ENCODE results near the gene HOXD3.

Gene HOXD3

DNA sequence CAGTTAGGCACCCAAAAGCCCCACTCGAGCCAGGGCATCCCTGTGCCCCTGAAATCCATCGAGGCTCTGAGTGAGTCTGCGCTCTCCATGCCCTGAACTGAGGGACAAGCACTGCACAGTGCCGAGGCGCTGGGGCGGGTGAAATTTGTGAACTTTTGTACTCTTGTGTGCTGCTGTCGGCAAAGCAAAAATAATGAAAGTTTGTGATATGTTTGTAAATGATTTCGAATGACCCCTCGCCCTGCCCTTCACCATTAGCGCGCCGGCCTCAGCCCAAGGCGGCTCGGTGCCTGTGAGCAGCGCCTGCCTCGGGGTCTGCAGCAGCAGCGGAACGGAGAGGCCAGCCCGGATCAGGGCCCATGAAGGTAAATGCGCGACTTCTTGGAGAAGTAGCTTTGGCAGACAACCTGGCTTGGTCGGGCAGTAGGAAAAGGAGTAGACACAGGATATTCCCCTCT, 7.6 kb upstream of the HOXD3 start:
- no peak for DNase-seq (ENCODE audit: low spot score)

DNA sequence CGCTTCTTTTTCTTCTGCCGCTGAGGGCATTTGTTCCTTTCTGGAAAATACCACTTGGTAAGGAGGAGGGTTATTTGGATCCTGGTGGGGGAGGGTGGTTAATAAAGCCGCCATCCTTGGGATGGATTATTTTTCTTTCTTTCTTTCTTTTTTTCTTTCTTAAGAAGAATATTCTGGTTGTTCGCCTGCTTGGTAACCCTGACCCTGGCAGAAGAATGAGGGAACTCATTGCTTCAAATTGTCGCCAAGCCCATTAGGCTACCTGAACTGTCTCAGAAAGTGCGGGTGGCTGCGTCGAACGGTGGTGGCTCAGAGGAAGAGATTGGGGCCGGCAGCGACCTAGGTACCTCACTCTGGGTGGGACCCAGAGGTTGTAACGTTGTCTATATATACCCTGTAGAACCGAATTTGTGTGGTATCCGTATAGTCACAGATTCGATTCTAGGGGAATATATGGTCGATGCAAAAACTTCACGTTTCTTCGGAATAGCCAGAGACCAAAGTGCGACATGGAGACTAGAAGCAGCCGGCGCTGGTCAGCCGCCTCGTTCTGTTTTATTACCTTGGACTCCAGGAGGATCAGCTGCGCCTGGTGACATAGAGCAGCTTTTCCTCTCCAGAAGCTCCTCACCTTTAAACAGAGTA, 7.0 kb upstream of the HOXD3 start:
- DNase-seq (ENCODE audit: low spot score): no peak

DNA sequence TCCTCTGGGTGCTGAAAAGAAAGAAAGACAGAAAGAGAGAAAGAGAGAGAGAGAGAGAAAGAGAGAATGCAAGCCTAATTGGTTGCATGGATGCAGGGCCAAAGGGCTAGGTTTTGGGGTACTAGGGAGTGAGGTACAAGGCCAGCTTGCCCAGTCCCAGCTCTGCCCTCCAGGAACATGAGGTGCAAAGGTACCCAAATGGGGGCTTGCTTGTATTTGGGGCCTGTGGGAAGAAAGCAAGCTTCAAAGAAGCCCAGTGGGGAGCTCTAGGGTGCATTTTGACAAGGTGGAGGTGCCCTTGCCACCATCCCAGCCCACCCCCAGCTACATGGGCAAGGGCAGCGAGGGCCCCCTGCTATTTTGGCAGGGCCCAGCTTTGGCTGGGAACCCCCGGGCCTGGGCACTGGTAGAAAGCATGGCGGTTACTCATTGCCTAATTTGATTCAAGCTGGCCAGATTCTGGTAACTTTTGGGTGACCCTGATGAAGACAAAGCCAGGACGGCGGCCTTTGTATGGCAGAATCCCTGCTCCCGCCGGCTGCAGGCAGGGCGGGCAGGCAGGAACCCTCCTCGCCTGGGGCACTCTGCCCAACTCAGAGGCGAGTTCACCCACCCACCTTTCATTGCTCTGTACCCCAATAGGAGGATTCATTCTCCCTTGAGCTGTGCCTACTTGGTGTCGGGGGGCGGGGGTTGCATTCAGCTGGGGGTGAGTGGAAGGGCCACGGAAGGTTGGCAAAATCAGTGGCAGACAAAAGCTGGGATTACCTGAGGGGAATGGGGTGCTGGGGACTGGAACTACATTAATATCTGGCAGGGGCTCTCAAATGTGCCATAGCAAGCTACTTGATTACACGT, 6.3 kb upstream of the HOXD3 start:
- DNase-seq (ENCODE audit: low spot score): no peak

DNA sequence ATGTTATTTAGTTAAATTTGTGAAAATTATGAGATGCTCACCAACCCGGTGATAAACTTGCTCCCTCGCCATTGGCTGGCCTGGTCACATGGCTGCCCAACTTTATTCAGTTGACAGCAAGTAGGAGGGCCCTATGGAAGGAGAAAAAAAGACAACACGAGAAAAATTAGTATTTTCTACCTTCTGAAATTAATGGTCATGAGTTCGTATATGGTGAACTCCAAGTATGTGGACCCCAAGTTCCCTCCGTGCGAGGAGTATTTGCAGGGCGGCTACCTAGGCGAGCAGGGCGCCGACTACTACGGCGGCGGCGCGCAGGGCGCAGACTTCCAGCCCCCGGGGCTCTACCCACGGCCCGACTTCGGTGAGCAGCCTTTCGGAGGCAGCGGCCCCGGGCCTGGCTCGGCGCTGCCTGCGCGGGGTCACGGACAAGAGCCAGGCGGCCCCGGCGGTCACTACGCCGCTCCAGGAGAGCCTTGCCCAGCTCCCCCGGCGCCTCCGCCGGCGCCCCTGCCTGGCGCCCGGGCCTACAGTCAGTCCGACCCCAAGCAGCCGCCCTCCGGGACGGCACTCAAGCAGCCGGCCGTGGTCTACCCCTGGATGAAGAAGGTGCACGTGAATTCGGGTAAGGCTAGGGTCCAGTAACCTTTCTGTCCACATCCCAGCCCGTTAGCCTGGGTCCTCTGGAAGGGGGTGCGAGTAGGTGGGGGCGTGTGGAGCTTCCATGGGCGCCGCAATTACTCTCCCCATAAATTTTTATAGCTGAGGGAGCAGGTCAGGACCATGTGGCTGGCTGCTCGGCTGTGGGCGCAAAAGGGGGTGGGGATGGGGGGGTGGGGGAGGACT, 5.4 kb upstream of the HOXD3 start, which contains the start of gene HOXD4:
Gene HOXD4 (plus strand): TSS at position 109 of the 846 bp plus-strand sequence. CDS start 84 bp downstream, at position 193.
- no peak for DNase-seq (ENCODE audit: low spot score)

DNA sequence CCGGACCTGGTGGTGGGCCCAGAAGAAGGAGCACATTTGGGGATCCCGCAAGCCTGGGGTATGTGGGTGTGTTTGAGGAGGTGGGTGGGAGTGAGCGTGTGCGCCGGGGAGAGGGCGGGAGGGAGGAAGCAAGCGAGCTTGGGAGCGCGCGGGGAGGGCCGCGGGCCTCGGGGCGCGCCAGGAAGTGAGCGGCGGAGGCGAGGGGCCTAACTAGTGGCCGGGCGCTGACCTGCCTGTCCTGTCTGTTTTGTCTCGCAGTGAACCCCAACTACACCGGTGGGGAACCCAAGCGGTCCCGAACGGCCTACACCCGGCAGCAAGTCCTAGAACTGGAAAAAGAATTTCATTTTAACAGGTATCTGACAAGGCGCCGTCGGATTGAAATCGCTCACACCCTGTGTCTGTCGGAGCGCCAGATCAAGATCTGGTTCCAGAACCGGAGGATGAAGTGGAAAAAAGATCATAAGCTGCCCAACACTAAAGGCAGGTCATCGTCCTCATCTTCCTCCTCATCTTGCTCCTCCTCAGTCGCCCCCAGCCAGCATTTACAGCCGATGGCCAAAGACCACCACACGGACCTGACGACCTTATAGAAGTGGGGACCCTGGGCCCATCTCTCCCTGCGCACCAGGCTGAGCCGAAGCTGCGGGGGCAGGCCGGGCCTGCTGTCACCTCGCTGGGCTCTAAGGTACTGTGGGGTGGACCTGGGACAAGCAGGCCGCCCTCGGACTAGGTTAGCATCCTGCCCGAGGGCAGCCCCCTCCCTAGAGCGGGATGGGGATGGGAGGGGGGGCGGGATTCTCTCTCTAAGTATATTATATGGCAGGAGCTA, 4.5 kb upstream of the HOXD3 start:
- no peak for DNase-seq (ENCODE audit: low spot score)

DNA sequence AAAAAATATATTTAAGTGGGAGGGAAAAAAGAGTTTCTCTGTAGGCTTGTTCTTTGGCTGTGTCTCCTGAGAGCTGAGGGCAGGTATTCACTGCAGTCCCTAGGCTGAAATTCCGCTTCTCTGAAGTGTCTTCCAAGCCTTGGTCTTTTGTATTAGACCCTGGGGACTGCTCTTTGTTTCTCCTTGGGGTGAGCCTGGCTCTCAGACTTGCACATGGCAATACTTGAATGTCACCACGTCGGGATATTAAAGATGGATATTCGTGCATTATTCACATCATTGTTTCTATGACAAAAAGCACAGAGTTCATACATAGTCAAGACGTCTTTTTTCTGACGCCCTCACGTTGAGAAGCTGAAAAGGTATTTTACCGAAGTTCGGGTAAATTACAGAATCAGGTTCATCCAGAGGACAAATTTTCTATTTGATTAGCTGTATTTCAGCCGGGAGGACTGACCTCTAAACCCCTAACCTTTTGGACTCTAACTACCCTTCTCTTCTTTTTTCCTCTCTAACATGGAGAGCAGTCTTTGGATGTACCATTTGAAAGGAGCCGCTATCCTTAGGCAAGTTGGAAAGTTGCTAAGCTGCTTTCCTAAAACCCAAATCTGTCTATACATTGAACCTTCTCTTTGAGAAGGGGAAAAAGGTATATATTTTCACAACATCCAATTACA, 2.4 kb upstream of the HOXD3 start:
- DNase-seq (ENCODE audit: low spot score): no peak

DNA sequence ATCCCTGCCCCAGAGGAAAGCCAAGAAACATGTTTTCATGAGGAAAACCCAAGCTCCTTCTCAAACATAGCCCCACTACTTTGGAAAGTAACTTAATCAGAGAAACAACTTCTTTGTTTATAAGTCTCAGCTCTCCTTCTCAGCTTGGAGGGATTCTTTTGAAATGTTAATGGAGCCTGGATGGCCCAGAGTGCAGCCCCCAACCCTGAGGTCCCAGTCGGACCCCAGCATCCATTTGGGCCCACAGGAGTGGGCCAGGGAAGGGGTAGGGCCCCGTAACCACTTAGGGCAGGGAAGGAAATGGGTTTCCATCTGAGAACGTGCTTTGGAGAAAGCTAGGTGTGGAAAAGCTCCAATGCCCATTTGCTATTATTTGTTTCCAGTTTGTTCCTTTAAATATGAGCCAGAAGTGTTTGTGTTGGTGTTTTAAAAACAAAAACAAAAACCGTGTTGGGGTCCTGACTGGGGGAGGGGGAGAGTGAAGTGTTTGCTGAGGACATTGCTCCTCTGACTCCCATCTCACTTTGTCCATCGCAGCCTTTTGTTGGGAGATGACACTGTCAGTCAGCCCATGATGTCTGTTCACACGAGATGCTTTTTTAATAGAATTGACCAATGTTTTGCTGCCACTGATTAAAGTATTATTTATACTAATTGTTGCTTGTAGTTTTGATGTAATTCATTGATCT, 1.6 kb upstream of the HOXD3 start:
- no peak for DNase-seq (ENCODE audit: low spot score)

DNA sequence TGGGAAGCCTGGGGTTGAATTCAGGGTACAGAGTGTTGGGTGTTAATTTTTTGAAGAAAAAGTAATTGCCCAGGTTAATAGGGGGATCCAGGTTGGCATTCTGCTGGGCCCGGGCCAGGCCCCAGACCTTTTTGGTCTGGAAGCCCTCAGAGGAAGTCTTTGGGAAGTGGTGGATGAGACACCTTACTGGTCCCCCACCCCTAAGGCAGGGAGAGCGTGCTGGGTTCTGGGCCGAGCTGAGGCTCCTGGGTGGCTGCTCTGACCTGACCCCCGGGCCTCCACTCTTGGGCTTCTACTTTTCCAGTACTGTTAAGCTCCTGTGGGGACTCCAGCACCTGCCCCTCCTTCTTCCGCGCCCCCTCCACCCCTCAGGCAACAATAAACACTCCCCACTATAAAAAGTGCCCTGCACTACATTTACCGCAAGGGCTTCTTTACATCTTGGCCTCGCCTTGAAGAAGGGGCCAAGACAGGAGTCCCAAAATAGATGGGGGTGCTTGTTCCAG, 753 bp upstream of the HOXD3 start:
- DNase-seq (ENCODE audit: low spot score): no peak

DNA sequence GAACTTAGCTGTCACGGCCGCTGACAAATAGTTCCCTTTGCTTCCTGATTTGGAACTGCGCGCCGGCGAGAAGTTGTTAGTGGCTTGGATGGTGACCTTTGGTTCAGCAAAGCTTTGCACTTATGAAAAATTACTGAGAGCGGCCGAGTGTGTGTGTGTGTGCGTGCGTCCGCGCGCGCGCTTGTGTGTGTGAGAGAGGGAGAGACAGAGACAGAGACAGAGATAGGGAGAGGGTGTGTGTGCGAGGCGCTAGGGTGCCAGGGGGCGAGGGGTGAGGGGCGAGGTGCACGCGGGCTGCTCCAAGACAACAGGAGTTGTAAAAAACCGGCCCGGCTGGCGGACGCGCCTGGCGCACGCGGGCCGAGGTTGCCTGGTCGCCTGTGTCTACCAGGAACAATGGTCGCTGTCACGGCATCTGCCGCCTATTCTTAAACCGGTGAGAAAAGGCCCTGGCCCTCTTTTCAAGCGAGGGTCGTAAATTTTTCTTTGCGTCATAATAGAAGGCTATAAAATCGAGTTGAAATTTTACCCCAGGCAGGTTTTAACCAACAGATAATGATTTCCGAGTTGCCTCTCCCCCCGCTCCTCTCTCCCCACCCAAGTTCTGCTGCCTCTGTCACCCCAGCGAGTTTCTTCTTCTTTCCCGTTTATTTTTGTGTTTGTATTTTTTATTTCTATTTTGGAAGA, 535 bp downstream of the HOXD3 start:
- DNase-seq (ENCODE audit: low spot score): no peak

DNA sequence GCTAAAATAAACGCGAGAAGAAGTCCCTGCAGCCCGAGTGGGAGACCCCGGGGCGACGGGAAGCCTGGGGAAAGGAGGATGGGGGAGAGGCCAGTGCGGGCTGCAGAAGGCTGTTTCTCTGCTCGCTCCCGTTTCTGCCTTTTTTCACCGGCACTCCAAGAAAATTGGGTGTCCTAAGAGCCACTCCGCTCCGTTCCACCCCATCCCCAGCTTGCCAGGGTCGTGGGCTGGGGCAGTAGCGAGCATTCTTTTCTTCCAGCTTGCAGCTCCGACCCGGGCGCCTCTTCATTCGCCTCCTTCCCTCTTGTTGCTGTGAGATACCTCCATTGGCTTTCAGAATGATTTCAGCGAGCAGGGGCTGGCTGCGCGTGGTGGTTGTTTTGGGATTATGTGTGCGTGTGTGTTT, 1.1 kb downstream of the HOXD3 start:
- DNase-seq (ENCODE audit: low spot score): no peak

DNA sequence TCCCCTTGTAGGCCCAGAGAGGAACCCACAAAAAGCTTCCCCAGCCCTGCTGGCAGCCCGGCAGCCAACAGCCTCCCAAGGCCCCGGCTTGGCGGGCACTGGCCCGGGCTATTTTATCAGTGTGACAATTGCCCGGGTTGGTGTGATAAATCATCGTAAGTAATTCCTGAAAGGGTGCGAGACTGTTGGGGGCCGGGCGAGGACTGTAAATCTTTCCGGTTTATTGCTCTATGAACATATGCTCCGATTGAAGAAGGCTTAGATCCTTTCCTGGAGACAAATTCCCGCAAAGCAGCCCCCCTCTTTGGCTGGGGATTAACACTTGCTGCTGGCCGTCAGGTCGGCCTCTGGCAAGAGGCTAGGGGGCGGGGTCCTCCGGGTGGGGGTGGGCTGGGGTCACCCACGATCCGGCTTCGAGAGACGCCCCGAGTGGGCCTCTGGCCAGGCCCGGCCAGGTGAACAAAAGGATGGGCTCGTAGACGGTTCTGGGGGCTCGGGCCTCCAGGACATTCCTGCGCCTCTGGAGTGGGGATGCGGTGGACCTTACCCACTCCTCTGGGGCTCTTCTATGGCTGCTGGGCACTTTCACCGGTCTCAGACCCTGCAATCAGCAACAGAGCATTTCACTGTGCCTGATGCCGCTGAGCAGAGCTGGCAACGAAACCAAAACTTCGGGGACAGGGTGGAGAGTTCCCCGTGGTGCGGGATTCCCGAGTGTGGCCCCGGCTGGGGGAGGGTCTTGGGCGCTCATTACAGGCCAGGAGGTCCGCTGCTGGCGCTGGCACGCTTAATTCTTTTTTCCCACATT, 2.0 kb downstream of the HOXD3 start:
- DNase-seq (ENCODE audit: low spot score): no peak

DNA sequence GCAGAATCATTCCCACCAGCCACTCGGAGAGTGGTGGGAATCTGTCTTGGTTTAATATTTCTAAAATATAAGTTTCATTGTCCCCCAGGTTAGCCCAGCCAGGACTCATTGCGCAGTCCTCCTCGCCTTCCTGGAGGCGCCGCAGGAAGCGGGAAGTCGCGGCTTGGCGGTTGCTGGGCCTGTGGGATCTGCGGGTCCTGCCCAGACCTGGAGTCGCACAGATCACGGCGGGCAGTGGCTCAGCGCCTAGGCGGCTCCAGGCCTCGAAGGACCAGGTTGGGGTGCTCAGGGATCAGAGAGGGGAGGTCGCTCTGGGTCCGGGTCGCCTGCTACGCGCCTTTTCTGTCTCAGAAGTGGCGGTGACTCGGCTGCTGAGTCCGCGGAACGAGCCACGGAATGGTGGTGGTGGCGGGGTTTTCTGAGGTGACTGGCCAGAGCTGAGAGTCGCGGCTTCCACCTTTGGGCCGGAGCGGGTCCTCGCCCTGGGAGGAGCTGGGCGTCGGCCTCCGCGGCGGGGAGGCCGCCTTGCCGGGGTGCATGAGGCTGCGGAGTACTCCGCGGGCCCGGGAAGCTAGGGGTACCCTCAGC, 2.6 kb downstream of the HOXD3 start:
- no peak for DNase-seq (ENCODE audit: low spot score)

DNA sequence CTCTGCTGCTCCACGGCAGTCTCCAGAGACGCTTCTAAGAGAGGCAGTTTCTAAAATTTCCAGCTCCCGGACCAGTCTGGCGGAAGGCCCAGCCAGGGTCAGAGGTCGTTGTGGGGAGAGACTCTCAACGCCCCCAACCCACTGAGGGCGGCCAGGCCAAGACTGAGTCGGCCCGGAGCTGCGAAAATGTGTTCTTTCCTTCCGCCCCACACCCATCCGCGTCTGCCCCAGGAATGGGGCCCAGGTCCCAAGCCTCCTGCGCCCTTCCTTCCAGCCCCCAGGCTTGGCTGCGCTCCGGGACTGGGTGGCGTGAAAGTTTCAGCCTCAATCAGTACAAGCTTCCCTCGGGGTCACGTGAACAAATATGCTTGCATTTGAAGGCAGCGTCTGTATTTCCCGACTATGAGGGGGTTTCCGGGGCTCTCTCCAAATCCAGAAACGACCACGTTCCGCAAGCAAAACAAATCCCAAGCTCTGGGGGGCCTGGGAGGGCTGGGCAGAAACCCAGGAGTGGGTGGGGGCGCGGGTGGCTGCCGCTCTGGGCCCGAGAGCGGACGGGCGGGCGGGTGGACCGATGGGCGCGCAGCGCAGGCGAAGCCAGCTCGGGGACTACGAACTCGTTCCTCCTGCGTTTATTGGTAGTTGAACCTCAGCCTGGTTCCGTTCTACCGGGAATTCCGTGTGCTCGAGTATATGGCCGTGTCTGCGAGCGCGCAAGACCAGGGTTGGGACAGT, 3.3 kb downstream of the HOXD3 start:
- DNase-seq (ENCODE audit: low spot score): no peak

DNA sequence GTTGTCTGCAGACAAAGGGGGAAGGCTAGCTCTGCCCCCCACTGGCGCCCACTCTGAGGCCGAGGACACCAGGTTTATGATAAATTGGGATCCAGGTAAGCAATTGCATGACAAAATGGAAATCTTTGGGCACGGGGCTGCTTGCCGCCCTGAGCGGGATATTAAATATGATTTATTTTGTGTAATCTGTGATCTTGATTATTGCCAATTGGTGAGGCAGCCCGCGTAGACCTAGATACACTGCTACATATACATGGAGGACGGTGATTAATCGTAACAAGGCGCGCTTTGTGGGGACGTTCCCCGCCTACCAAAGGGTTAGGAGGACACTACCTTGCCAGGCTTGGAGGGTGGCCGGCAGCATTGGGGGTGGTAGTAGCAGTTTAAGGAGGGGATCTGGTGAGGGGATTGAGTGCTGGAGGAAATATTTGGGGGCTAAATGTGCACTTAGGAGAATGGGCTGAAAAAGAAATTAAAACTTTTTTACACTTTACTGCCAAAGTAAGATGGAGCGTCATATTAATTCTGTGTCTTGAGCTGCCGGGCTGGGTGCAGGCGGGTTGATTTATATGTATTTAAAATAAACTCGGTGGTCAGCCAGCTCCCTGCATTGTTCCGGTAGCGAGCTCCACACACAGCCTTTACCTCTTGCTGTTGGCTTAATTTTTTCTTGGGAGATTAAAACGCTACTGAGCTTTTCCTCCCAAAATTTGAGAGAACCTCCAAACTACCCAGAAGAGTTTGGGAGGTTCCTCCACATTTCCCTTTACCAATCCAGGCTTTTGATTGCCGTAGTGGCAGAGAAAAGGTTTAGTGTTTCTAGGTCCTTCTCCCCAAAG, 4.1 kb downstream of the HOXD3 start:
- DNase-seq (ENCODE audit: low spot score): no peak

DNA sequence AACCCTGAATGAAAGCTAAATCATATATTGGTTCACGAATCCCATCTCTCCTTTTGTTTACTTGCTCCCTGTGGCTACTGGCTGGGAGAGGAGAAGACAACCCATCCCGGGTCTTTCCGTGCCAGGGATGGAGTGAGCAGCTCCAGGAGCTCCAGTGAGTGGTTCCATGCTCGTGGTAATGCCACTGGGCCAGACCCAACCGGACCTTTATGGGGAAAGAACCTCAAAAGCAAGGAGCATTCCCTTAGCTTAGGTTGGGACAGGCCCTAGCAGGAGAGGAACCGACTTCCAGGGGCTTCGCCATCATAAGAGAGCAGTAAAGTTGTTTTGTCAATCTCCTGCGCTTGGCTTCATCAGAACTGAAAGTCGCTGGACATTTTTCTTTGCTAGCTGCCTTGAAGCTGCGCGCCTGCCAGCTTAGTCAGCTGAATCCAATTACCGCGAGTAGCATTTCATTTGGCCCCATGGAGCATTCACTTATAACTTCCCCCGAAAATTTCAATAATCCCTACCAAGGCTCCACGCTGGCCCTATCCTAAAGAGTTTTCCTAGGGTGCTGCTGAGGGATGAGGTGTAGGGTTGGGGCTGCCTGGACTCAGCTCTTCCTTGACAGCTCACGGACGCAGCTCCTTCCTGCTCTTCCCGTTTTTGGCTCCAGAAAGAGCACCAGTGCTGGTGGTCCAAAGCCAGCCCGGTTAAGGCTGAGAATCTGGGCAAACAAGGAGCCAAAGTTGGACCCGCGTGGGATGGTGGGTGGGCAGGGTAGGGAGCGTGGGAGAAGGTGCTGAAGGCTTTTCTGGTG, 4.9 kb downstream of the HOXD3 start:
- peak; percentile 66 for DNase-seq (ENCODE audit: low spot score)
